ENCODE measurements around the gene BOD1.

GRCh38 chr5:173623296-173623771 is 6.9 kb upstream of the BOD1 start:
- TF ChIP-seq, protein P1, sequence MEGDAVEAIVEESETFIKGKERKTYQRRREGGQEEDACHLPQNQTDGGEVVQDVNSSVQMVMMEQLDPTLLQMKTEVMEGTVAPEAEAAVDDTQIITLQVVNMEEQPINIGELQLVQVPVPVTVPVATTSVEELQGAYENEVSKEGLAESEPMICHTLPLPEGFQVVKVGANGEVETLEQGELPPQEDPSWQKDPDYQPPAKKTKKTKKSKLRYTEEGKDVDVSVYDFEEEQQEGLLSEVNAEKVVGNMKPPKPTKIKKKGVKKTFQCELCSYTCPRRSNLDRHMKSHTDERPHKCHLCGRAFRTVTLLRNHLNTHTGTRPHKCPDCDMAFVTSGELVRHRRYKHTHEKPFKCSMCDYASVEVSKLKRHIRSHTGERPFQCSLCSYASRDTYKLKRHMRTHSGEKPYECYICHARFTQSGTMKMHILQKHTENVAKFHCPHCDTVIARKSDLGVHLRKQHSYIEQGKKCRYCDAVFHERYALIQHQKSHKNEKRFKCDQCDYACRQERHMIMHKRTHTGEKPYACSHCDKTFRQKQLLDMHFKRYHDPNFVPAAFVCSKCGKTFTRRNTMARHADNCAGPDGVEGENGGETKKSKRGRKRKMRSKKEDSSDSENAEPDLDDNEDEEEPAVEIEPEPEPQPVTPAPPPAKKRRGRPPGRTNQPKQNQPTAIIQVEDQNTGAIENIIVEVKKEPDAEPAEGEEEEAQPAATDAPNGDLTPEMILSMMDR (IDR thresholded peaks at IDR 0.05), result no peak
- no peak for TF ChIP-seq CHD2 (IDR thresholded peaks at IDR 0.05; ENCODE audit: low read length, partially characterized antibody)
- no peak for TF ChIP-seq BHLHE40 (IDR thresholded peaks at IDR 0.05; ENCODE audit: low read depth, low read length)
- no peak for TF ChIP-seq RFX5 (IDR thresholded peaks at IDR 0.05)
- TF ChIP-seq USF2 (IDR thresholded peaks at IDR 0.05), result no peak
- no peak for TF ChIP-seq JUNB (IDR thresholded peaks at IDR 0.05)
- no peak for TF ChIP-seq POLR2A (IDR thresholded peaks at IDR 0.05; ENCODE audit: low read length)
- TF ChIP-seq MAZ (IDR thresholded peaks at IDR 0.05; ENCODE audit: borderline replicate concordance, low read depth, low read length), result no peak
- TF ChIP-seq JUN (IDR thresholded peaks at IDR 0.05), result no peak
- no peak for TF ChIP-seq ZFP36 (IDR thresholded peaks at IDR 0.05; ENCODE audit: borderline replicate concordance, partially characterized antibody)
- TF ChIP-seq, protein P2, sequence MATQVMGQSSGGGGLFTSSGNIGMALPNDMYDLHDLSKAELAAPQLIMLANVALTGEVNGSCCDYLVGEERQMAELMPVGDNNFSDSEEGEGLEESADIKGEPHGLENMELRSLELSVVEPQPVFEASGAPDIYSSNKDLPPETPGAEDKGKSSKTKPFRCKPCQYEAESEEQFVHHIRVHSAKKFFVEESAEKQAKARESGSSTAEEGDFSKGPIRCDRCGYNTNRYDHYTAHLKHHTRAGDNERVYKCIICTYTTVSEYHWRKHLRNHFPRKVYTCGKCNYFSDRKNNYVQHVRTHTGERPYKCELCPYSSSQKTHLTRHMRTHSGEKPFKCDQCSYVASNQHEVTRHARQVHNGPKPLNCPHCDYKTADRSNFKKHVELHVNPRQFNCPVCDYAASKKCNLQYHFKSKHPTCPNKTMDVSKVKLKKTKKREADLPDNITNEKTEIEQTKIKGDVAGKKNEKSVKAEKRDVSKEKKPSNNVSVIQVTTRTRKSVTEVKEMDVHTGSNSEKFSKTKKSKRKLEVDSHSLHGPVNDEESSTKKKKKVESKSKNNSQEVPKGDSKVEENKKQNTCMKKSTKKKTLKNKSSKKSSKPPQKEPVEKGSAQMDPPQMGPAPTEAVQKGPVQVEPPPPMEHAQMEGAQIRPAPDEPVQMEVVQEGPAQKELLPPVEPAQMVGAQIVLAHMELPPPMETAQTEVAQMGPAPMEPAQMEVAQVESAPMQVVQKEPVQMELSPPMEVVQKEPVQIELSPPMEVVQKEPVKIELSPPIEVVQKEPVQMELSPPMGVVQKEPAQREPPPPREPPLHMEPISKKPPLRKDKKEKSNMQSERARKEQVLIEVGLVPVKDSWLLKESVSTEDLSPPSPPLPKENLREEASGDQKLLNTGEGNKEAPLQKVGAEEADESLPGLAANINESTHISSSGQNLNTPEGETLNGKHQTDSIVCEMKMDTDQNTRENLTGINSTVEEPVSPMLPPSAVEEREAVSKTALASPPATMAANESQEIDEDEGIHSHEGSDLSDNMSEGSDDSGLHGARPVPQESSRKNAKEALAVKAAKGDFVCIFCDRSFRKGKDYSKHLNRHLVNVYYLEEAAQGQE (IDR thresholded peaks at IDR 0.05), result no peak
- TF ChIP-seq, protein P3, sequence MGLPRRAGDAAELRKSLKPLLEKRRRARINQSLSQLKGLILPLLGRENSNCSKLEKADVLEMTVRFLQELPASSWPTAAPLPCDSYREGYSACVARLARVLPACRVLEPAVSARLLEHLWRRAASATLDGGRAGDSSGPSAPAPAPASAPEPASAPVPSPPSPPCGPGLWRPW (IDR thresholded peaks at IDR 0.05), result no peak

Data from A549 (cell line).